Common myeloid progenitor, CD34-positive (primary cell): Measurements from ENCODE around the gene CNTN5.
"Not testable (repeated sequence)": the region's sequence is repeated elsewhere in the genome, so short reads cannot be mapped to it uniquely, and the experiment has no call there.

Experiments used
- CTCF ChIA-PET: fragments of 350-600 bp; sonication (Branson Sonifier 250); formaldehyde crosslinking; loops from one replicate; lab custom pipeline; 2021; ENCODE audit warnings: antibody characterized with exemption; lab: Charles Lee
- POLR2A ChIA-PET: fragments of 350-600 bp; sonication (Branson Sonifier 250); formaldehyde crosslinking; loops from one replicate; lab custom pipeline; 2021; ENCODE audit warnings: antibody characterized with exemption; lab: Charles Lee
- DNase-seq, 3 donors: peaks; one replicate each; pipeline versions ENCODE4 v3.0.0 to v3.0.0-alpha.2; 2013
- H3K27ac ChIP-seq, 2 experiments: 1 replicate in 1 of 2; 2 replicates in 1 of 2; pipeline ENCODE4 v1.7.0; 2013; ENCODE audit warnings: inconsistent platforms in 2 of 2, low read length in 2 of 2, mild to moderate bottlenecking in 2 of 2, low read depth in 1 of 2, moderate library complexity in 1 of 2; ENCODE audit not compliant: severe bottlenecking in 2 of 2, insufficient read depth in 1 of 2, poor library complexity in 1 of 2
- H3K27me3 ChIP-seq, 5 experiments: replicated peaks in 2 of 5; 1 replicate in 3 of 5; 2 replicates in 2 of 5; pipeline versions ENCODE4 v1.6.1 to v1.7.0; 2013; ENCODE audit warnings: low read length in 4 of 5, mild to moderate bottlenecking in 2 of 5, moderate library complexity in 2 of 5, inconsistent platforms in 1 of 5; ENCODE audit not compliant: insufficient read depth in 5 of 5, control insufficient read depth in 4 of 5
- H3K36me3 ChIP-seq, 4 experiments: 1 replicate in 2 of 4; 2 replicates in 2 of 4; pipeline versions ENCODE4 v1.6.1 to v1.7.0; 2013; ENCODE audit warnings: low read length in 3 of 4, control low read depth in 1 of 4, mild to moderate bottlenecking in 1 of 4; ENCODE audit not compliant: control insufficient read depth in 4 of 4, insufficient read depth in 4 of 4
- H3K4me1 ChIP-seq, 4 experiments: 1 replicate in 3 of 4; 2 replicates in 1 of 4; pipeline versions ENCODE4 v1.6.1 to v1.7.1; 2013; ENCODE audit warnings: low read length in 3 of 4, mild to moderate bottlenecking in 3 of 4, control low read depth in 1 of 4, inconsistent platforms in 1 of 4, moderate library complexity in 1 of 4; ENCODE audit not compliant: control insufficient read depth in 4 of 4, insufficient read depth in 4 of 4; ENCODE audit errors: control extremely low read depth in 1 of 4
- H3K4me3 ChIP-seq, 7 experiments: 1 replicate in 4 of 7; 2 replicates in 3 of 7; pipeline versions ENCODE4 v1.5.1 to v1.7.0; 2013; ENCODE audit warnings: mild to moderate bottlenecking in 7 of 7, low read length in 6 of 7, moderate library complexity in 6 of 7, inconsistent platforms in 2 of 7, low read depth in 2 of 7, control low read depth in 1 of 7; ENCODE audit not compliant: insufficient read depth in 4 of 7, control insufficient read depth in 1 of 7; ENCODE audit errors: extremely low read depth in 1 of 7
- H3K9me3 ChIP-seq, 5 experiments: 1 replicate in 4 of 5; 2 replicates in 1 of 5; pipeline versions ENCODE4 v1.6.1 to v1.7.1; 2013; ENCODE audit warnings: low read length in 4 of 5, mild to moderate bottlenecking in 2 of 5, inconsistent platforms in 1 of 5, low read depth in 1 of 5, moderate library complexity in 1 of 5; ENCODE audit not compliant: control insufficient read depth in 4 of 5, insufficient read depth in 2 of 5; ENCODE audit errors: control extremely low read depth in 1 of 5
- WGBS: methylation state at CpG from one replicate; pipeline ENCODE4 v1.1.5; 2013; ENCODE audit not compliant: insufficient coverage; 5-methylcytosine and 5-hydroxymethylcytosine counted together

Gene CNTN5

GRCh38 chr11:100235085-100235484, 1214.3 kb downstream of the CNTN5 start:
- 86% methylated on average over 2 of the region's 4 CpGs for WGBS
- POLR2A ChIA-PET: no interaction called here

GRCh38 chr11:100240025-100240539, 1219.3 kb downstream of the CNTN5 start:
- Histone ChIP-seq H3K27ac (no peak overlapping the region), H3K4me1 (no peaks in the 10 kb centered on the region), H3K9me3 (peaks cover 0 to 2% (median 0%) of the 10 kb centered on the region in 5 experiments), H3K36me3 (no peaks in the 10 kb centered on the region), H3K27me3 (no peaks in the 10 kb centered on the region), H3K4me3 (no peak overlapping the region)
- WGBS: 93% methylated on average over 3 of the region's 5 CpGs
- CTCF ChIA-PET: no interaction called here
- DNase-seq: no peak
- POLR2A ChIA-PET: no interaction called here

More at GRCh38 chr11:100235085-100235484, 1214.3 kb downstream of the CNTN5 start:
- H3K9me3 ChIP-seq: no peaks in the 10 kb centered on the region
- no peaks in the 10 kb centered on the region for H3K4me1 ChIP-seq
- no peaks in the 10 kb centered on the region for H3K36me3 ChIP-seq
- no peak for DNase-seq
- H3K27ac ChIP-seq: no peak overlapping the region
- H3K4me3 ChIP-seq: no peak overlapping the region
- CTCF ChIA-PET: no interaction called here
- H3K27me3 ChIP-seq: no peaks in the 10 kb centered on the region

- DNase-seq: no peak
- WGBS: no CpG with 5 or more reads among the region's 1 CpG
- Histone ChIP-seq H3K36me3 (no peaks in the 10 kb centered on the region), H3K9me3 (no peaks in the 10 kb centered on the region), H3K27me3 (no peaks in the 10 kb centered on the region), H3K4me3 (no peak overlapping the region), H3K27ac (no peak overlapping the region), H3K4me1 (no peaks in the 10 kb centered on the region)
- ChIA-PET CTCF (interaction anchor here (1.3 kb wide), 1 partner anchor 18 kb away, joined by 3 read pairs; no protein-coding TSS in a partner anchor), POLR2A (no interaction called here)
Observed at GRCh38 chr11:100247704-100248103, 1227.0 kb downstream of the CNTN5 start.

- POLR2A ChIA-PET, H3K4me3 ChIP-seq, CTCF ChIA-PET, H3K36me3 ChIP-seq, H3K27me3 ChIP-seq, H3K27ac ChIP-seq, DNase-seq, H3K9me3 ChIP-seq, H3K4me1 ChIP-seq: not testable (repeated sequence)
- WGBS: 100% methylated on average over 3 of the region's 6 CpGs
Observed at GRCh38 chr11:100257238-100257803, 1236.6 kb downstream of the CNTN5 start.

- no peak overlapping the region for H3K4me3 ChIP-seq
- no peaks in the 10 kb centered on the region for H3K4me1 ChIP-seq
- H3K27ac ChIP-seq: no peak overlapping the region
- WGBS: 100% methylated on average over 1 of the region's 1 CpG
- ChIA-PET POLR2A (no interaction called here), CTCF (no interaction called here)
- H3K9me3 ChIP-seq: peaks cover 0 to 5% (median 0%) of the 10 kb centered on the region in 5 experiments
- H3K36me3 ChIP-seq: no peaks in the 10 kb centered on the region
- H3K27me3 ChIP-seq: no peaks in the 10 kb centered on the region
- DNase-seq: no peak
Observed at GRCh38 chr11:100269516-100269915, 1248.8 kb downstream of the CNTN5 start.

- H3K27me3 ChIP-seq: no peaks in the 10 kb centered on the region
- no peak overlapping the region for H3K4me3 ChIP-seq
- CTCF ChIA-PET: no interaction called here
- 100% methylated on average over 12 of the region's 16 CpGs for WGBS
- H3K27ac ChIP-seq: no peak overlapping the region
- H3K9me3 ChIP-seq: peaks cover 0 to 5% (median 0%) of the 10 kb centered on the region in 5 experiments
- H3K4me1 ChIP-seq: no peaks in the 10 kb centered on the region
- no peak for DNase-seq
- POLR2A ChIA-PET: no interaction called here
- no peaks in the 10 kb centered on the region for H3K36me3 ChIP-seq
Observed at GRCh38 chr11:100273066-100273815, 1252.5 kb downstream of the CNTN5 start.

DNA sequence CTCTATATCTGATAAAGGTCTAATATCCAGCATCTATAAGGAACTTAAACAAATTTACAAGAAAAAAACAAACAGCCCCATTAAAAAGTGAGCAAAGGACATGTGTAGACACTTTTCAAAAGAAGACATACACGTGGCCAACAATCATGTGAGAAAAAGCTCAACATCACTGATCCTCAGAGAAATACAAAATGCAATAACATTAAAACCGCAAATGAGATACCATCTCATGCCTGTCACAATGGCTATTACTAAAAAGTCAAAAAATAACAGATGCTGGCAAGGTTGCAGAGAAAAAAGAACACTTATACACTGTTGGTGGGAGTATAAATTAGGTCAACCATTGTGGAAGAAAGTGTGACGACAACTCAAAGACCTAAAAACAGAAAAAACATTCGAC, 1253.7 kb downstream of the CNTN5 start:
- H3K4me1 ChIP-seq, H3K4me3 ChIP-seq, H3K27me3 ChIP-seq, H3K27ac ChIP-seq, POLR2A ChIA-PET, CTCF ChIA-PET, H3K9me3 ChIP-seq, H3K36me3 ChIP-seq: not testable (repeated sequence)
- DNase-seq: peak in 1 of 3 donors; percentile 5
- WGBS: 50% methylated on average over 1 of the region's 4 CpGs
